Hepatocyte (in vitro differentiated cells): ENCODE measurements around the gene OR13J1.

Experiments used
- EZH2 ChIP-seq: fragments of 200-600 bp; sonication (generic); IDR thresholded peaks from 2 replicates; pipeline ENCODE4 v1.6.1; 2016; ENCODE audit warnings: antibody characterized with exemption, mild to moderate bottlenecking, borderline replicate concordance
- TF ChIP-seq, protein P1 (sequence below): fragments of 200-600 bp; sonication (generic); IDR thresholded peaks from 2 replicates; pipeline ENCODE4 v1.5.1; 2016; ENCODE audit warnings: antibody characterized with exemption, mild to moderate bottlenecking; ENCODE audit not compliant: poor library complexity

DNA sequence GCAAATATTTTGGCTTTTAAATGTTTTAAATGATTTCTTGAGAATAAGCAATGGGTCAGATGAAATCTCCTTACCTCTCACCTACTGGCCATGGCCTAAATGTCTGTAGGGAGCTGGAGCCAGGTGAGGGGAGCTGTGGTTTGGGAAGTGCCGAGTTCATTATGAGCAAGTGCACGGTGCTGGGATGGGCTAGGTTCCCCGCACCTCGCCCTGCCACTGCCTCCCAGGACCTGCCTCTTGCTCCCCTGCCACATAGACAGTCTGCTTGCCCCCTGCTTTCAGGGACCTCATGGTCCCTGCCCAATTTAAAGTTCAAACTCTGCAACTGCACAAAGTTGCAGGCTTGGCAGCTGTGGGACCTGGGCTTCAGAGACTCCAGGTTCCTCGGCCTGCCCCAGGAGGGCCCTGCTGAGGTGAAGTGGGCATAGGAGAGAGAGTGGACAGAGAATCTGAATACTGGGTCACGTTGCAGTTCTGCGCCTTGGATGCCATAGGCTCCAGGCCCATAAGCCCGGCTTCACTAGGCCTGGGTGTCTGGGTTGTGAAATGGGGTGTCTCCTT lies 5.4 kb downstream of the OR13J1 start:
- TF ChIP-seq, protein P1, sequence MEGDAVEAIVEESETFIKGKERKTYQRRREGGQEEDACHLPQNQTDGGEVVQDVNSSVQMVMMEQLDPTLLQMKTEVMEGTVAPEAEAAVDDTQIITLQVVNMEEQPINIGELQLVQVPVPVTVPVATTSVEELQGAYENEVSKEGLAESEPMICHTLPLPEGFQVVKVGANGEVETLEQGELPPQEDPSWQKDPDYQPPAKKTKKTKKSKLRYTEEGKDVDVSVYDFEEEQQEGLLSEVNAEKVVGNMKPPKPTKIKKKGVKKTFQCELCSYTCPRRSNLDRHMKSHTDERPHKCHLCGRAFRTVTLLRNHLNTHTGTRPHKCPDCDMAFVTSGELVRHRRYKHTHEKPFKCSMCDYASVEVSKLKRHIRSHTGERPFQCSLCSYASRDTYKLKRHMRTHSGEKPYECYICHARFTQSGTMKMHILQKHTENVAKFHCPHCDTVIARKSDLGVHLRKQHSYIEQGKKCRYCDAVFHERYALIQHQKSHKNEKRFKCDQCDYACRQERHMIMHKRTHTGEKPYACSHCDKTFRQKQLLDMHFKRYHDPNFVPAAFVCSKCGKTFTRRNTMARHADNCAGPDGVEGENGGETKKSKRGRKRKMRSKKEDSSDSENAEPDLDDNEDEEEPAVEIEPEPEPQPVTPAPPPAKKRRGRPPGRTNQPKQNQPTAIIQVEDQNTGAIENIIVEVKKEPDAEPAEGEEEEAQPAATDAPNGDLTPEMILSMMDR: no peak
- no peak for TF ChIP-seq EZH2
